OCI-LY1 (cell line): ENCODE measurements around the gene FYN.

Source experiments
- EZH2 ChIP-seq: fragments of 200-600 bp; sonication (generic), shearing (Covaris generic); IDR thresholded peaks from 2 replicates; pipeline ENCODE4 v1.8.0; 2017; ENCODE audit warnings: borderline replicate concordance, mixed run types, mild to moderate bottlenecking, antibody characterized with exemption, low read length, moderate library complexity, mixed read lengths
- TF ChIP-seq, protein P1 (sequence below): fragments of 200-600 bp; sonication (generic), shearing (Covaris generic); IDR thresholded peaks from 2 replicates; pipeline ENCODE4 v1.5.1; 2017; ENCODE audit warnings: mild to moderate bottlenecking, antibody characterized with exemption, low read length, moderate library complexity, mixed read lengths

DNA sequence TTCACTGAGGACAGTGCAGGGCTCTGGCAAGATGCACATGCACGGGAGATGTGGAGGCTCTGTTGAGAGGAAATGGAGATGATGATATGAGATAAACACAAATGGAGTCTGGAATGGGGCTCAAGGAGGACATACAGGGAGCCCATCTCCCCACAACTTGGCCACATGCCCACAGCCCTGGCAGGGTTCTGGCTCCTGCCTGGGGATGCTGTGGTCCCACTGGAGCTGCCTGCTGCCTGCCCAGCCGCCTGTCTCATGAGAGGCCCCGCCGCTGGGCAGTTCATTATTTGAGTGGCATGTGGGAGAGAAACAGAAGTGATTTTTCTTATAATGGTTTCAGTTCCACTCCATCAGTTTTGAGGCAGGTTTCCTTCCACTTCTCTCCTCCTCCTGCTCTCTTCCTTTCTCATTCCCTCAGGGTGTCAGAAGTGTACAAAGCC is 134.0 kb downstream of the FYN start:
- TF ChIP-seq, protein P1, sequence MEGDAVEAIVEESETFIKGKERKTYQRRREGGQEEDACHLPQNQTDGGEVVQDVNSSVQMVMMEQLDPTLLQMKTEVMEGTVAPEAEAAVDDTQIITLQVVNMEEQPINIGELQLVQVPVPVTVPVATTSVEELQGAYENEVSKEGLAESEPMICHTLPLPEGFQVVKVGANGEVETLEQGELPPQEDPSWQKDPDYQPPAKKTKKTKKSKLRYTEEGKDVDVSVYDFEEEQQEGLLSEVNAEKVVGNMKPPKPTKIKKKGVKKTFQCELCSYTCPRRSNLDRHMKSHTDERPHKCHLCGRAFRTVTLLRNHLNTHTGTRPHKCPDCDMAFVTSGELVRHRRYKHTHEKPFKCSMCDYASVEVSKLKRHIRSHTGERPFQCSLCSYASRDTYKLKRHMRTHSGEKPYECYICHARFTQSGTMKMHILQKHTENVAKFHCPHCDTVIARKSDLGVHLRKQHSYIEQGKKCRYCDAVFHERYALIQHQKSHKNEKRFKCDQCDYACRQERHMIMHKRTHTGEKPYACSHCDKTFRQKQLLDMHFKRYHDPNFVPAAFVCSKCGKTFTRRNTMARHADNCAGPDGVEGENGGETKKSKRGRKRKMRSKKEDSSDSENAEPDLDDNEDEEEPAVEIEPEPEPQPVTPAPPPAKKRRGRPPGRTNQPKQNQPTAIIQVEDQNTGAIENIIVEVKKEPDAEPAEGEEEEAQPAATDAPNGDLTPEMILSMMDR: no peak
- TF ChIP-seq EZH2: no peak
